HepG2 (cell line): ENCODE results near the gene NRG2. TPM values are rescaled to one million over a fixed set of nuclear protein-coding genes. Genes with fewer than 3 reads are reported as not detected.

ENCODE experiments used
- ATAC-seq: fragments of 200-7000 bp; cut with Tn5 transposase; 3 replicates; pipeline ENCODE4 v1.9.1; 2020; ENCODE audit warnings: mild to moderate bottlenecking, moderate library complexity
- BruUV-seq: library from RNA; stranded (reverse); fragments of 400-500 nt; replicated peaks from 2 replicates; lab custom pipeline; 2021; lab: Mats Ljungman, UMichigan
- CTCF ChIA-PET: fragments of 300-600 bp; formaldehyde crosslinking; extraction: SDS; loops from one replicate; lab custom pipeline; 2021; ENCODE audit warnings: low total read pairs, inconsistent platforms, low intra/inter-chr PET ratio; lab: Yijun Ruan, JAX
- POLR2A ChIA-PET: fragments of 350-600 bp; sonication (Branson Sonifier 250); formaldehyde crosslinking; loops from one replicate; lab custom pipeline; 2020; ENCODE audit warnings: antibody characterized with exemption, inconsistent platforms; lab: Yijun Ruan, JAX
- DNase-seq: peaks from one replicate; pipeline ENCODE4 v3.0.0-alpha.2; 2015; ENCODE audit warnings: low spot score
- FAIRE-seq: peaks from 3 replicates; lab custom pipeline; 2011; peaks lifted over from hg19 to GRCh38; lab: Jason Lieb, UNC
- H2AFZ ChIP-seq: one replicate; pipeline ENCODE4 v1.6.1; 2011; ENCODE audit warnings: low read length, inconsistent platforms
- H3K27ac ChIP-seq: fragments of 300-600 bp; 3 replicates; pipeline ENCODE4 v1.8.0; 2011; ENCODE audit warnings: mixed run types, mild to moderate bottlenecking, mixed read lengths, low read length, inconsistent platforms; ENCODE audit not compliant: insufficient read depth; ENCODE audit errors: extremely low read length
- H3K27me3 ChIP-seq, 2 experiments: fragments of 200-600 bp in 1 of 2; 2 replicates in 1 of 2; 3 replicates in 1 of 2; pipeline versions ENCODE4 v1.6.0 to v1.8.0; 2011; ENCODE audit warnings: low read length in 2 of 2, mild to moderate bottlenecking in 2 of 2, moderate library complexity in 2 of 2, inconsistent platforms in 1 of 2; ENCODE audit not compliant: insufficient read depth in 2 of 2, control insufficient read depth in 1 of 2
- H3K36me3 ChIP-seq, 2 experiments: fragments of 200-600 bp in 1 of 2; replicated peaks in 1 of 2; 2 replicates in 1 of 2; 3 replicates in 1 of 2; pipeline versions ENCODE4 v1.5.1 to v1.8.0; 2011; ENCODE audit warnings: low read length in 2 of 2, inconsistent platforms in 1 of 2; ENCODE audit not compliant: insufficient read depth in 2 of 2, control insufficient read depth in 1 of 2
- H3K4me1 ChIP-seq: 2 replicates; pipeline ENCODE4 v1.5.1; 2012; ENCODE audit warnings: low read length, inconsistent platforms; ENCODE audit not compliant: insufficient read depth
- H3K4me2 ChIP-seq: 2 replicates; pipeline ENCODE4 v1.6.0; 2011; ENCODE audit warnings: low read depth, low read length, inconsistent platforms
- H3K4me3 ChIP-seq, 3 experiments: fragments of 200-600 bp in 1 of 3; sonication (generic), shearing (Covaris generic) in 1 of 3; replicated peaks in 1 of 3; 2 replicates each; pipeline ENCODE4 v1.5.1; 2011 to 2016; ENCODE audit warnings: low read length in 3 of 3, inconsistent platforms in 2 of 3, low read depth in 2 of 3, mild to moderate bottlenecking in 2 of 3, control low read depth in 1 of 3, mixed read lengths in 1 of 3; ENCODE audit not compliant: insufficient read depth in 1 of 3
- H3K79me2 ChIP-seq: one replicate; pipeline ENCODE4 v1.6.1; 2011; ENCODE audit warnings: low read length, inconsistent platforms; ENCODE audit not compliant: insufficient read depth
- H3K9ac ChIP-seq: 2 replicates; pipeline ENCODE4 v1.6.0; 2011; ENCODE audit warnings: mild to moderate bottlenecking, low read depth, low read length, inconsistent platforms; ENCODE audit not compliant: insufficient read depth
- H3K9me3 ChIP-seq: 2 replicates; pipeline ENCODE4 v1.5.1; 2012; ENCODE audit warnings: mild to moderate bottlenecking, low read length
- H4K20me1 ChIP-seq: 2 replicates; pipeline ENCODE4 v1.6.0; 2011; ENCODE audit warnings: inconsistent platforms, mild to moderate bottlenecking, low read length, moderate library complexity; ENCODE audit not compliant: insufficient read depth
- ATF6 ChIP-seq: sonication (generic); formaldehyde crosslinking; conservative IDR thresholded peaks from 2 replicates; pipeline ENCODE4 v1.4.0; 2020; ENCODE audit warnings: missing genetic modification reagents
- DNMT1 ChIP-seq: sonication (generic); formaldehyde crosslinking; IDR thresholded peaks from 2 replicates; pipeline ENCODE4 v1.5.1; 2020; ENCODE audit warnings: mild to moderate bottlenecking, missing genetic modification reagents
- MAFF ChIP-seq: IDR thresholded peaks from 2 replicates; pipeline ENCODE4 v1.6.1; 2011; ENCODE audit warnings: low read depth, low read length, improper control_type of control experiment
- MAFK ChIP-seq, 2 experiments: IDR thresholded peaks in 1 of 2; conservative IDR thresholded peaks in 1 of 2; 2 replicates each; pipeline ENCODE4 v1.6.1; 2011; ENCODE audit warnings: improper control_type of control experiment in 2 of 2, low read length in 2 of 2
- MIER2 ChIP-seq: IDR thresholded peaks from 2 replicates; pipeline ENCODE4 v1.6.1; 2016; ENCODE audit warnings: missing biosample characterization, missing genetic modification reagents
- PCBP1 ChIP-seq: fragments of 200-400 bp; formaldehyde crosslinking; IDR thresholded peaks from 2 replicates; pipeline ENCODE4 v1.6.1; 2017; ENCODE audit warnings: mild to moderate bottlenecking, low read depth, low read length, borderline replicate concordance
- RBFOX2 ChIP-seq: fragments of 200-400 bp; formaldehyde crosslinking; IDR thresholded peaks from 2 replicates; pipeline ENCODE4 v1.6.1; 2017; ENCODE audit warnings: low read depth, mild to moderate bottlenecking, low read length
- REPIN1 ChIP-seq: sonication (generic); formaldehyde crosslinking; IDR thresholded peaks from 2 replicates; pipeline ENCODE4 v1.8.0; 2022; ENCODE audit warnings: missing genetic modification reagents, low read depth, mild to moderate bottlenecking, borderline replicate concordance
- SIX4 ChIP-seq: sonication (generic); formaldehyde crosslinking; IDR thresholded peaks from 2 replicates; pipeline ENCODE4 v1.4.0; 2020; ENCODE audit warnings: missing genetic modification reagents
- ZBTB3 ChIP-seq: sonication (generic); formaldehyde crosslinking; IDR thresholded peaks from 2 replicates; pipeline ENCODE4 v1.4.0; 2020; ENCODE audit warnings: low read depth, mild to moderate bottlenecking, moderate library complexity, missing genetic modification reagents, borderline replicate concordance
- ZBTB8A ChIP-seq: sonication (generic); formaldehyde crosslinking; IDR thresholded peaks from 2 replicates; pipeline ENCODE4 v1.4.0; 2020; ENCODE audit warnings: mild to moderate bottlenecking, low read depth, missing genetic modification reagents, borderline replicate concordance
- ZNF3 ChIP-seq: IDR thresholded peaks from 2 replicates; pipeline ENCODE4 v1.7.0; 2017; ENCODE audit warnings: inconsistent platforms
- ZNF33A ChIP-seq: sonication (generic); formaldehyde crosslinking; IDR thresholded peaks from 2 replicates; pipeline ENCODE4 v1.5.1; 2020; ENCODE audit warnings: missing genetic modification reagents, mild to moderate bottlenecking, moderate library complexity, borderline replicate concordance
- WGBS: methylation state at CpG from one replicate; pipeline ENCODE4 v1.1.6; 2017; ENCODE audit warnings: low lambda C conversion rate; 5-methylcytosine and 5-hydroxymethylcytosine counted together
- in situ Hi-C: cut with HindIII; loops from 2 replicates; pipeline ENCODE4 v1.10.0; 2017; ENCODE audit warnings: low pct_unique_long_range_greater_than_20kb; ENCODE audit not compliant: extremely low pct_ligation_motif_present
- intact Hi-C: fragments of 100-400 bp; cut with micrococcal nuclease; formaldehyde crosslinking; loops from one replicate; pipeline ENCODE4 v1.10.0; 2022; ENCODE audit not compliant: unreplicated experiment
- polyA plus RNA-seq, 8 experiments: library from polyadenylated mRNA; depleted of rRNA in 3 of 8; stranded (reverse) in 7 of 8; unstranded in 1 of 8; fragments of >200 nt; fragmentation: Illumina TruSeq in 4 of 8; extraction: Trizol in 4 of 8; gene quantifications; 2 replicates each; pipeline versions ENCODE4 v1.2.1 to v1.2.3, GENCODE V29; 2011 to 2016; ENCODE audit warnings: low read depth in 4 of 8, missing spikeins in 1 of 8, mixed read lengths in 1 of 8; ENCODE audit not compliant: insufficient read depth in 1 of 8
- total RNA-seq, 5 experiments: library from RNA; depleted of rRNA; stranded (reverse); fragments of >200 nt; fragmentation: Illumina TruSeq; extraction: Trizol; gene quantifications; 2 replicates each; pipeline ENCODE4 v1.2.3, GENCODE V29; 2016; ENCODE audit warnings: low read depth in 1 of 5
- TF ChIP-seq, protein P1 (sequence below): IDR thresholded peaks from 2 replicates; pipeline ENCODE4 v1.6.1; 2016; ENCODE audit warnings: mild to moderate bottlenecking, missing biosample characterization, missing genetic modification reagents

The NRG2 gene
- total and polyA plus RNA-seq, 2 of the 13 experiments (the other 11 are each of a cell fraction or from before 2014, with no cell fraction given) = not detected

DNA sequence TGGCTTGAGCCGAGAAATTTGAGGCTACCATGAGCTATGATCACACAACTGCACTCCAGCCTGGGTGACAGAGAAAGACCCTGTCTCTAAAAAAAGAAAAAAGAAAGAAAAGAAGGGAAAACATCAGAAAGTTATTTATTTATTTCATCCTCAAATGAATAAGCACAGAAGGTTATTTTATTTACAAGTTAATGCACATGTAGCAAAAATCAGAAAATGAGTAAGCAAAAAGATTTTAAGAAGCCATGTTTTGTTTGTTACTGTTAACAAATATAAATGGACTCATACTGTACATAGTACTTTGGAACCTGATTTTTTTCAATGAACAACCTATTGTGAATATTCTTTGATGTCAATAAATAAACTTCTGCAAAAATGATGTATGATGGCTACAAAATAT, 47.2 kb downstream of the NRG2 start:
- in situ Hi-C loops (no loop called here), intact Hi-C loops (no loop called here)
- Histone ChIP-seq H2AFZ (no peak overlapping the region), H3K27ac (no peak overlapping the region), H3K36me3 (no peaks in the 10 kb centered on the region), H3K4me3 (no peak overlapping the region), H3K27me3 (peaks cover 3% of the 10 kb centered on the region in 2 experiments; a peak in 3 of 5 replicates), H3K9me3 (no peaks in the 10 kb centered on the region), H3K4me1 (peaks cover 11% of the 10 kb centered on the region), H3K79me2 (no peaks in the 10 kb centered on the region), H4K20me1 (no peaks in the 10 kb centered on the region), H3K4me2 (no peak overlapping the region), H3K9ac (no peak overlapping the region)
- no peak for DNase-seq
- no TSS peak for BruUV-seq
- WGBS = 4% methylated on average over 1 of the region's 1 CpG
- TF ChIP-seq, protein P1, sequence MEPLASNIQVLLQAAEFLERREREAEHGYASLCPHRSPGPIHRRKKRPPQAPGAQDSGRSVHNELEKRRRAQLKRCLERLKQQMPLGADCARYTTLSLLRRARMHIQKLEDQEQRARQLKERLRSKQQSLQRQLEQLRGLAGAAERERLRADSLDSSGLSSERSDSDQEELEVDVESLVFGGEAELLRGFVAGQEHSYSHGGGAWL (CRISPR knock-in tag) = no peak
- TF ChIP-seq ZNF3 (no peak), MAFK (conservative IDR thresholded peaks at IDR 0.05 in 1 of 2, IDR thresholded peaks at IDR 0.05 in 1 of 2; ENCODE audit: low read length in 2 of 2) (peak in 1 of 2 experiments; percentile 77; a peak in 3 of 4 replicates), PCBP1 (no peak), MAFF (peak; percentile 68)
- CTCF ChIA-PET = no interaction called here
- no peak for FAIRE-seq
- POLR2A ChIA-PET = no interaction called here
- no peak for ATAC-seq

DNA sequence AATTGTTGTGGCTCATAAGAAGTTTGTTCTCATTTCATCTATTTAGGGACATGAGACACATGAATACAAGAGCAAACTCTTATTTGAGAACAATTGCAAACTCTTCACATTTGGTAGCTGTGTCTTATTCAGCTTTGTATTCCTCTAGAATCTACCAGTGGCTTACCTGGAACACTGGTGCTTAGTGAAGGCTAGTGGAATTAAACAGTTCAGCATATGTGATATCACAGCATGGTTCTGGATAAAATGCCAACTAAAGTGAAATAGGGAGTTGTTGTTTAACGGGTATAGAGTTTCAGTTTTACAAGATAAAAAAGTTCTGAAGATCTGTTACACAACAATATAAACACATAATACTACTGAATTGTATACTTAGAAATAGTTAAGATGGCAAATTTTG, 48.9 kb downstream of the NRG2 start:
- intact Hi-C loops = no loop called here
- Histone ChIP-seq H3K27ac (no peak overlapping the region), H2AFZ (no peak overlapping the region), H3K9me3 (no peaks in the 10 kb centered on the region), H4K20me1 (no peaks in the 10 kb centered on the region), H3K79me2 (no peaks in the 10 kb centered on the region), H3K9ac (no peak overlapping the region), H3K4me2 (no peak overlapping the region), H3K4me3 (no peak overlapping the region), H3K4me1 (peaks cover 11% of the 10 kb centered on the region), H3K27me3 (no peaks in the 10 kb centered on the region; a peak in 1 of 5 replicates), H3K36me3 (no peaks in the 10 kb centered on the region)
- 0% methylated on average over 1 of the region's 1 CpG for WGBS
- CTCF ChIA-PET = no interaction called here
- no peak for DNase-seq
- ATAC-seq = no peak
- in situ Hi-C loops = no loop called here
- TF ChIP-seq ZBTB3 (CRISPR knock-in tag) (no peak), SIX4 (CRISPR knock-in tag) (no peak), REPIN1 (CRISPR knock-in tag) (no peak), ZBTB8A (CRISPR knock-in tag) (no peak), ZNF33A (CRISPR knock-in tag) (no peak), RBFOX2 (no peak), DNMT1 (CRISPR knock-in tag) (no peak), MIER2 (no peak), ATF6 (no peak)
- BruUV-seq = no TSS peak
- POLR2A ChIA-PET = no interaction called here
- no peak for FAIRE-seq
